ENCODE results near the gene PRPF31. TPM values are rescaled to one million over a fixed set of nuclear protein-coding genes. Genes with fewer than 3 reads are reported as not detected.
"Not testable (repeated sequence)": the region's sequence is repeated elsewhere in the genome, so short reads cannot be mapped to it uniquely, and the experiment has no call there.

Gene PRPF31, protein sequence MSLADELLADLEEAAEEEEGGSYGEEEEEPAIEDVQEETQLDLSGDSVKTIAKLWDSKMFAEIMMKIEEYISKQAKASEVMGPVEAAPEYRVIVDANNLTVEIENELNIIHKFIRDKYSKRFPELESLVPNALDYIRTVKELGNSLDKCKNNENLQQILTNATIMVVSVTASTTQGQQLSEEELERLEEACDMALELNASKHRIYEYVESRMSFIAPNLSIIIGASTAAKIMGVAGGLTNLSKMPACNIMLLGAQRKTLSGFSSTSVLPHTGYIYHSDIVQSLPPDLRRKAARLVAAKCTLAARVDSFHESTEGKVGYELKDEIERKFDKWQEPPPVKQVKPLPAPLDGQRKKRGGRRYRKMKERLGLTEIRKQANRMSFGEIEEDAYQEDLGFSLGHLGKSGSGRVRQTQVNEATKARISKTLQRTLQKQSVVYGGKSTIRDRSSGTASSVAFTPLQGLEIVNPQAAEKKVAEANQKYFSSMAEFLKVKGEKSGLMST
- total RNA-seq, result 27.2 TPM

DNA sequence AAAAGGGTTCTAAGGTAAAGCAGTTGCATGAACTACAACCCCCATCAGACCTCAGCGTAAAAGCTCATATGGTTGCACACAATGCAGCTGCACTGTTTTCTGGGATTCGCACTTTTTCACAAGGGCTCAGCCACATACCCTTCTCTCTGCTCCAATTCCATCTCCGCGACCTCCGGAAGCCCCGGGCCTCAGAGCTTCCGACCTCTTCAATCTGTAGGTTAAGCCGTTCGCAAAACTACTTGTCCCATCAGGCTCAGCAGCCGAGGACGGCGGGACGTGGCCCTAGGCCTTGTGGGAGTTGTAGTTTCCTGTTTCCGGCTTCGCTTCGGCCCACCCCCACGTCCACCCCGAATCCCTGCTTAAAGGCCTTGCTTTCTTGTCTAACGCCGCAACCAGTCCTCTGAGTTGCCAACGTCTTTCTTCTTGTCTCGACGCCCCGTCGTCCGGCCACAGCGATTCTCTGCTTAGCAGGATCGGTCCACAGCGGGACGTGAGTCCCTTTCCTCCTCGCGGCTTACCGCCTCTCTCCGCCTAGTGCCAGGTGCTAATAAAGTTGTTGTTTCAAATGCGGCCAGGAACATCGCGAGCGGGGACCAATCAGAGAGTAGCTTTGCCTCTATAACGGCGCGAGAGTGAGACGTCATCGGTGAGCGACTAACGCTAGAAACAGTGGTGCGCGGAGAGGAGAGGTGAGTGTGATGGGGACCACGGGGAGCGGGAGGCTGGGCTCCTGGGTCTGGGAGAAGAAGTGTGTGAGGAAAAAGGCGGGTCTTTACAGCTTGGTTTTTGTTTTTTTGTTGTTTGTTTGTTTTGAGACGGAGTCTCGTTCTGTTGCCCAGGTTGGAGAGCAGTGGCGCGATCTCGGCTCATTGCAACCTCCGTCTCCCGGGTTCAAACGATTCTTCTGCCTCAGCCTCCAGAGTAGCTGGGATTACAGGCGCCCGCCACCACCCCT, at the start of gene PRPF31, which contains the start of gene TFPT:
Gene PRPF31, plus strand, starts transcription at position 646 of the 955 bp plus-strand sequence. CDS start 2,525 bp downstream, outside the sequence.
Gene TFPT, minus strand, starts transcription at position 549 of the 955 bp plus-strand sequence. Its CDS starts 388 bp downstream, at position 161.
- peak; percentile 97 for DNase-seq

DNA sequence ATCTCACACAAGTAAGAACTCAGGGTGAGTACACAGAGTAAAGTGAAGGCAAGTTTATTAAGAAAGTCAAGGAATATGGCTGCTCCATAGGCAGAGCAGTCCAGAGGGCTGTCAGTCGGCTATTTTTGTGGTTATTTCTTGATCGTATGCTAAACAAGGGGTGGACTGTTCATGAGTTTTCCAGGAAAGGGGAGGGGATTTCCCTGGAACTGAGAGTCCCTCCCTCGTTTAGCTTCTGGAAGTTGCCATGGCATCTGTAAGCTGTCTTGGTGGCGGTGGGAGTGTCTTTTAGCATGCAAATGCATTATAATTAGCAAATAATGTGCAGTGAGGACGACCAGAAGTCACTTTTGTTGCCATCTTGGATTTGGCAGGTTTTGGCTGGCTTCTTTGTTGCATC, 46.1 kb upstream of the PRPF31 start:
- DNase-seq, result no peak

DNA sequence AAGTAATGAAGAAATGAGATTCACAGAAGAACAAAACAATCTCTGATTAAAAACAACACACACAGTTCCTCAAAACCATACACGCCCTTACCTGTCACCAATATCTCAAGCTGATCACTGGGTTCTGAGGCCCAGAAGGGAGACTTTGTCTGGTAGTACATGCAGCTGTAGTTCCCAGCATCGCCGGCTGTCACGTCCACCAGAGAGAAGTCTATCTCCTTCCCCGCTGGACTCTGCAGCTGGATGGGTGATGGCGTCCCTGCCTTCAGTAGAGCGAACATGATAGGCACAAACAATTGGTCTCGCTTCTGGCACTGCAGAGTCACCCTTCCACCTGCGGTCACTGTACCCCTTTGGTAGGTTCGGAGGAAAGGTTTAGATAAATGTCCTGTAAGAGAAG, 41.7 kb upstream of the PRPF31 start:
- no peak for DNase-seq

DNA sequence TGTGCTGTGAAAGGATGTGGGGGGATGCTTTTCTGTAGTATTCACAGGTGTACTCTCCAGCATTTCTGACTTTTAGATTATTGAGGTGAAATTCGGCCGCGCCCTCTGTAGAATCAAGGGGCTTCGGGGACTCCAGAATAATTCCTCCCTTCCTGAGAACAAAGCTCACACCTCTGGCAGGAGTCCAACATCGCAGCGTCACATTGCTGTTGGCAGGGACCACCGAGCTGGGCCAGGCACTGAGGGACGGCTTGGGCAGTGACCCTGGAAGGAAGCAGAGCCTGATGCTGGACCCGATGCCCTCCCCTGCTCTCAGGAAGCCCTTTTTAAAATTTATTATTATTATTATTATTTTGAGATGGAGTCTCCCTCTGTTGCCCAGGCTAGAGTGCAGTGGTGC, 40.7 kb upstream of the PRPF31 start:
- no peak for DNase-seq

DNA sequence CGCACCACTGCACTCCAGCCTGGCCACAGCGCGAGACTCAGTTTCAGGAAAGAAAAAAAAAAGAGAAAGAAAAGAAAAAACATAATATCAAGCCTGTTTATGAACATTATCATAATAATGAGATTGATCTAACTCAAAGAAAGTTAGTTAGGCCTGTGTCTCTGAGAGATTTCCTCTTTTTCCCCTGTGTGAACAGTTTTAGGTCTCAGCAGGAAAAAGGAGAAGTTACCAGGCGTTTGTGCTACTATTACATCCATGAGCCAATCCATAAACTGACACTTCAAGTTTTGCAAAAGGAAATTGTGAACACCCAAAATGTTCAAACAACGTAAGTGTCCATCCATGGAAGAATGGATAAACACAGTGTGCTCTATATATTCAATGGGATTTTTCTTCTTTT, 38.2 kb upstream of the PRPF31 start:
- no peak for DNase-seq

DNA sequence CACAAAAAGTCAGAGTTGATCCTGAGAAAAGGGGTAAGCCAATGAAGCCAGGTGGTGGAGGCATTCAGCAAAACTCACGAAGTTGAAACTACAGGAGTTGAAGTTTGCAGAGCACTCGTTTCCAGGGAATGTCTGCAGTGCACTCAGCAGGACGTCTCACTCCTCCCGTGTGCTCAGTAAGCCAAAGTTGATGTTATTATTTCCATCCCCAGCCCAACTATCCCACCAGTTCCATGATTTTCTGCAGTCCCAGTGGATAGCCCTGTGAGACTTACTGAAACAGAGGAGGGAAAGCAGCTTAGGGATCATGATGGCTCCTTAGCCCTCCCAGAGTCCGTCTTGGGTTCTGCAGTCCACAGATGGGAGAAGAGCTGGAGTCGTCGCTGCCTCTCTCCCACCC, 34.5 kb upstream of the PRPF31 start, which contains the start of gene TARM1:
Gene TARM1, minus strand, starts transcription at position 334 of the 400 bp plus-strand sequence. Its CDS starts 25 bp downstream, at position 309.
- no peak for DNase-seq

DNA sequence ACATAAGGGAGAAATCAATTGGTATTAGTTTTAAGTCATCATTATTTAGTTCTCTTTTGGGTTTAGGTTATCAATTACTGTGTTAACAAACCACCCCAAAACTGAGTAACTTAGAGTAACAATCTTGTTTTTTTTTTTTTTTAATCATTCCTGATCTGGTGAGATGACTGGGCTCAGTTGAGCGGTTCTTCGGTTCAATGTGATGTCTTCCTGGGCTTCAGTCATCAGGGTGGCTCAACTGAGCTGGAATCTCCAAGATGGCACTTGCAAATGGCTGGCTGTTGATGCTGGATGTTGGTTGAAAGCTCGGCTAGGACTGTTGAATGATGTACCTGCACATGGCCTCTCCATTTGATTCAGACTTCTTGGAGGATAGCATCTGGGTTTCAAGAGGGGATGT, 31.1 kb upstream of the PRPF31 start:
- no peak for DNase-seq

DNA sequence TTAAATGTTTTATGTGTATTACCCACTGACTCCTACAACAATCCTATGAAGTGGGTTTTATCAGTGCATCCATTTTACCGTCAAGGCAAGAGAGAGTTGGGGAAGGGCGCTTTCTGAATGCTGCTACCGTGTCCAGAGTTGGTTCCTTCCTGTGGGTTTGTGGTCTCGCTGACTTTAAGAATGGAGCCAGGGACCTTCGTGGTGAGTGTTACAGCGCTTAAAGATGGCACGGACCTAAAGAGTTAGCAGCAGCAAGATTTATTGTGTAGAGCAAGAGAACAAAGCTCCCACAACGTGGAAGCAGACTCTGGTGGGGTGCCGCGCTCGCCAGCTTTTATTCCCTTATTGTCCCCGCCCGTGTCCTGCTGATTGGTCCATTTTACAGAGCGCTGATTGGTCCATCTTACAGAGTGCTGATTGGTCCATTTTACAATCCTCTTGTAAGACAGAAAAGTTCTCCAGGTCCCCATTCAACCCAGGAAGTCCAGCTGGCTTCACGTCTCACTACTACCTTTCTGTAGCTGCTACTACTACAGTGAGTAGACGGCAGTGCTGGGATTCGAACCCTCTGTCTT, 21.0 kb upstream of the PRPF31 start:
- no peak for DNase-seq

DNA sequence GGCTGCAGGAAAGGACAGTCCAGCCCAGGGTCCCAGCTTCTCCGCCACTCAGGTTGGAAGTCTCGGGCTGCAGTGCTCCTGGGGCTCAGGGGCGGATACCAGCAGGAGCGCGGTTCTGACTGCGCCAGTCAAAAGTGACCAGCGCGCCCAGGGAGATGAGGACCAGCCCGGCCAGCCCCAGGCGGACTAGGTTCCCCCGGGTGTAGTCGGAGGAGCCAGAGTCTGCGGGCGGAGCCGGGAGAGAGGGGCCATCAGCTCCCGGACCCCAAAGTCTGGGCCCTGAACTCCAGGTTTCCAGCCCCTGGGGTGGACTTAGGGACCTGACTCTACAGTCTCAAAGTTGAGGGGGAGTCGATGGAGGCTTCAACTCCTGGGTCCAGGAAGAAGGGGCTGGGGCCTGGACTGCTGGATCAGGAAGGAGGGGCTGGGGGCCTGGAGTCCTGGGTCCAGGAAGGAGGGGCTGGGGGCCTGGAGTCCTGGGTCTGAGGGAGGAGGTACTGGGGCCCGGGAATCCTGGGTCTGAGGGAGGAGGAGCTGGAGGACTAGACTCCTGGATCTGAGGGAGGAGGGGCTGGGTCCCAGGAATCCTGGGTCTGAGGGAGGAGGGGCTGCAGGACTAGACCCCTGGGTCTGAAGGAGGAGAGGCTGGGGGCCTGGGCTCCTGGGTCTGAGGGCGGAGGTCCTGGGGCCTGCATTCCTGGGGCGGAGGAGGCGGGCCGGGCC, 20.3 kb upstream of the PRPF31 start:
- DNase-seq, result no peak

DNA sequence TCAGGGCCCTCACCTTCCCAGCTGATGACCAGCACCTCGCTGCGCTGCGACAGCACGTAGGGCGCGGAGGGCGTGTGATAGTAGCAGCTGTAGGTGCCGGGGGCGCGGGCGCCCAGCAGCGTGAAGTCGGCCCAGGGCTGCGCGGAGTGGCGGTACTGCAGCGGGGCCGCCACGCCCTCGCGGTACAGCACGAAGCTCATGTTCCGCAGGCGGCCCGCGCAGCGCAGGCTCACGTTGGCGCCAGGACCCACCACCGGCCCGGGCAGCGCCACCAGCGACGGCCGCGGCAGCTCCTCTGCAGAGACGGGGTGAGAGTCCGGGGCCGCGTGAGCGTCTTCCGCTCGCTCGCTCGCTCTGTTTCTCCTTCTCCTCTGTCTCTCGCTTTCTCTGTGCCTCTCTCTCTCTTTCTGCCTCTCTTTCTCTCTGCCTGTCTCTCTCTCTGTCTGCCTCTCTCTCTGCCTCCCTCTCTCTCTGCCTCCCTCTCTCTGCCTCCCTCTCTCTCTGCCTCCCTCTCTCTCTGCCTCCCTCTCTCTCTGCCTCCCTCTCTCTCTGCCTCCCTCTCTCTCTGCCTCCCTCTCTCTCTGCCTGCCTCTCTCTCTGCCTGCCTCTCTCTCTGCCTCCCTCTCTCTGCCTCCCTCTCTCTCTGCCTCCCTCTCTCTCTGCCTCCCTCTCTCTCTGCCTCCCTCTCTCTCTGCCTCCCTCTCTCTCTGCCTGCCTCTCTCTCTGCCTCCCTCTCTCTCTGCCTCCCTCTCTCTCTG, 19.5 kb upstream of the PRPF31 start:
- not testable (repeated sequence) for DNase-seq

DNA sequence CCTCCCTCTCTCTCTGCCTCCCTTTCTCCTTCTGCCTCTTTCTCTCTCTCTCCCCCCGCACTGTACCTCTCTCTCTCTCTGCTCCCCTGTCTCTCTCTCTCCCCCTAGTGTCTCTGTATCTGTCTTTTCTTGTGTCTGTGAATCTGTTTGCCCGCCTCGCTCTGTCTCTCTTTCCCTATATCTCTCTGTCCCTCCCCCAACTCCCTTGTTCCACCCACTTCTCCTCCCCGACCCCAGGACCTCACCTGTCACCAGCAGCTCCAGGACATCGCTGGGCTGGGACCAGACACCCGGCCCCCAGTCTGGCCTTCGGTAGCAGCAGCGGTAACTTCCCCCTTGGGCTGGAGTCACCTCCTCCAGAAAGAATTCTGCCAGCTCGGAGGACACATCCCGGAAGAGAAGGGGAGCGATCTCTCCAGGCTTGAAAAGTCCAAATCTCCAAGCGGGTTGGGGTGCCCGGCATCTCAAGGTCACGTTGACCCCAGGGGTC, 18.9 kb upstream of the PRPF31 start:
- no peak for DNase-seq

DNA sequence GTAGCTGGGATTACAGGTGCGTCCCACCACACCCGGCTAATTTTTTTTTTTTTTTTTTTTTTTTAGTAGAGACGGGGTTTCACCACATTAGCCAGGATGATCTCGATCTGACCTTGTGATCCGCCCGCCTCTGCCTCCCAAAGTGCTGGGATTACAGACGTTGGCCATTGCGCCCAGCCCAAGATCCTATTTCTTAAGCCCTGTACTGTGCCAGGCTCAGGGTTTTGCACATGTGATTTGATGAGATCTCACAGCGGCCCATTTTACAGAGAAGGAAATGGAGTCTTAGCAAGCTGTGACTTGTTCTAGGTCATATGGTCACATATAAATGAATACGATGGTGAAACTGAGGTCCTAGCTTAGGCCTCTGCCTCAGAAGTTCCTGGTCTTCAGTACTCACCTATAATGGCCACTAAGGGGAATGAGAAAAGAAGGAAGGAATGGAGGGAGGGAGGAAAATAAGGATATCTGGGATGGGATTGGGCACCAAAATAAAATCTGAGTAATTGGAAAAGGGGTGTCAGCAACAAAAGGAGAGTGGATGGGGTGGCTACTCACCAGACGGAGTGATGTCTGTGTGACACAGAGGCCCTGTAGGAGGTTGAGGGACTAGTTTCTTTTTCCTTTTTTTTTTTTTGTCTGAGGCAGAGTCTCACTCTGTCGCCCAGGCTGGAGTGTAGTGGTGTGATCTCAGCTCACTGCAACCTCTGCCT, 16.2 kb upstream of the PRPF31 start:
- DNase-seq, result no peak

DNA sequence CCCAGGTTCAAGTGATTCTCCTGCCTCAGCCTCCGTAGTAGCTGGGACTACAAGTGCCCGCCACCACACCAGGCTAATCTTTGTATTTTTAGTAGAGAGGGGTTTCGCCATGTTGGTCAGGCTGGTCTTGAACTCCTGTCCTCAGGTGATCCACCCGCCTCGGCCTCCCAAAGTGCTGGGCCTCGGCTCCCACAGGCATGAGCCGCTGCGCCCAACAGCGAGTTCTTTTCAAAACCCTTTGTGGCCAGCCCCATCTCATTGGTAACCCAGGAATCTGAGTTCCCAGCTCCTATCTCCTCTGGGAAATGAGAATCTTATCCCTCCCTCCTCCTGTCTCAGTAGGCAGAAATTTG, 15.7 kb upstream of the PRPF31 start:
- not testable (repeated sequence) for DNase-seq

DNA sequence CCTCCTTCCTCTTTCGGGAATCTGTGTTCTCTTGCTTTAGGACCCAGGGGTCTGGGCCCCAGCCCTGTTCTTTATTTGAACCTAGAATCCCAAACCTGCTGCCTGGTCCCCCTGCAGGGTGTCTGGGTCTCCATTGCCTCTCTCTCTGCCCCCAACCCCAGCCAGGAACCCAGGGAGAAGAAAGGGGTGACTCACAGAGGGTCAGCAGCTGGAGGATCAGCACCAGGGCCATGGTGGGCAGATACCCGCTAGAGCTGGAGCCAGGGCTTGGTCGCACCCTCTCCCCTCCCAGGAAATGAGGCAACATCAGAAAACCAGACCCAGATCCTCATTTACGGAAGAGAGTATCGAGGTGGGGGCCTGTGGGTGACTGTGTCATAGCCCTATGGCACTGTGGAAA, 15.0 kb upstream of the PRPF31 start, which contains the start of gene OSCAR:
Gene OSCAR, minus strand, starts transcription at position 243 of the 400 bp plus-strand sequence. Its CDS starts 11 bp downstream, at position 232.
- no peak for DNase-seq

DNA sequence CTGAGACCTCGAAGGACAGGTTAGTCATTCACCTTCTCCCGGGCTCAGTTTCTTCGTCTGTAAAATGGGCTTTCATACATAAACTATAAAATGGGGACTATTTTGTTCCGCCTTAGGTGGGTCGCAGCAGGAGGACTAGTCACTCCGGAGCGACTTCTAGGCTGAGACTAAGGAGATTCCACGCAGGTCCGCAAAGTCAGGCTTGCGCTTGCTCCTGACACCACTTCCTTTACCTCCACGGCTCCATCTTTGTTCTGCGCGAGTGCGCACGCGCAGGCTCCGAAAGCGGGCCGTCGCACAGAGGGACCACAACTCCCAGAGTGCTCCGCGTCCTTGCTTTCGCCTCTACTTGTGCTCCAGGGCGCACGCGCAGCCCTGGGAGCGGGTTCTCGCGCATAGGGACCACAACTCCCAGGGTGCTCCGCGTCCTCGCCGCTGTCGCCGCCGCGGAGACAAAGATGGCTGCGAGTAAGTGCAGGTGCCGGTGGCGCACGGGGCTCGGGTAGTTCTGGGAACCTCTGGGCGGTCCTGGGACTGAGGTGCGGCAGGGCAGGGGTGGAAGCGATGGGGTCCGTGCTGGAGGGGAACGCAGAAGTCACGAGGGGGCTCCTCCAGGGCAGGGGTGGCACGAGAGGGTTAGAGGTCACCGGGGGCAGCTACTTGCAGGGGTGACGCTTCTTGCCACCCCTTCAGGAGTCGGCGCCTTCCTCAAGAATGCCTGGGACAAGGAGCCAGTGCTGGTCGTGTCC, 13.0 kb upstream of the PRPF31 start, which contains the start of gene NDUFA3:
Gene NDUFA3, plus strand, starts transcription at position 435 of the 749 bp plus-strand sequence. Its CDS starts 24 bp downstream, at position 459.
- DNase-seq, result peak; percentile 96

DNA sequence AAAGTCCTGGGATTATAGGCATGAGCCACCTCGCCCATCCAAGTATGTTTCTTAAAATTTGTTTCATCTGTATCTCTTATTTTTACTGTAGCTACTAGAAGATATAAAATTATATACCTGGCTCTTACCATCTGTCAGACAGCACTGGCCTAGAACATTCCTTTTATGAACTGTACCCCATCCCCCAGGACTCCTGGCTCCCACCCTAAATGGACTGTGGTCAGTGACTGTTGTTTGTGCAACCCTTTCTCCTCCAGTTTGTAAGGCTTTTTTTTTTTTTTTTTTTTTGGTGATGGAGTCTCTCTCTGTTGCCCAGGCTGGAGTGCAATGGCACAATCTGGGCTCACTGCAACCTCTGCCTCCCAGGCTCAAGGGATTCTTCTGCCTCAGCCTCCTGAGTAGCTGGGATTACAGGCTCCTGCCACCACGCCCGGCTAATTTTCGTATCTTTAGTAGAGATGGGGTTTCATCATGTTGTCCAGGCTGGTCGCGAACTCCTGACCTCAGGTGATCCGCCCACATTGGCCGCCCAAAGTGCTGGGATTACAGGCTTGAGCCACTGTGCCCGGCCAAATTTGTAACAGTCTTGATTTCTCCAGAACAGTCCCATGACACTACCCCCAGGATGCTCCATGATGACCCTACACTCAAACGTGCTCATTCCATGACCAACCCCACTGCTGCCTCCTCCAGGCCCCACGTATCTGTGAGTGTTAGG, 10.4 kb upstream of the PRPF31 start:
- DNase-seq, result no peak

DNA sequence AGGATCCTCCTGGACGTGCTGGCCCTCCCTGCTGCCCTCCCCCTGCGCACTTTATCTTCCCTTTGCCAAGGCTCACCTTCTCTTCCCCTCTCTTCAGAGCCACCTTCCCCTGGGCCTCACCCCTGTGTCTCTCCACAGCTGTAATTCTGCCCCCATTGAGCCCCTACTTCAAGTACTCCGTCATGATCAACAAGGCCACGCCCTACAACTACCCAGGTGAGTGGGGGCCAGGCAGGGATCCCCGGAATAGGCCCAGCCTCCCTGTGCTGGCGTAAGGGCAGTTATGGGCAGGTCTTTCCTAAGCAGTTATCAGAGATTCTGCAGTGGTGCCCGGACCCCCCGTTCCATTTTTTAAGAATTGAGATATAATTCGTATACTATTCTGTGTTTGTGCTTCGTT, 9.8 kb upstream of the PRPF31 start:
- no peak for DNase-seq

DNA sequence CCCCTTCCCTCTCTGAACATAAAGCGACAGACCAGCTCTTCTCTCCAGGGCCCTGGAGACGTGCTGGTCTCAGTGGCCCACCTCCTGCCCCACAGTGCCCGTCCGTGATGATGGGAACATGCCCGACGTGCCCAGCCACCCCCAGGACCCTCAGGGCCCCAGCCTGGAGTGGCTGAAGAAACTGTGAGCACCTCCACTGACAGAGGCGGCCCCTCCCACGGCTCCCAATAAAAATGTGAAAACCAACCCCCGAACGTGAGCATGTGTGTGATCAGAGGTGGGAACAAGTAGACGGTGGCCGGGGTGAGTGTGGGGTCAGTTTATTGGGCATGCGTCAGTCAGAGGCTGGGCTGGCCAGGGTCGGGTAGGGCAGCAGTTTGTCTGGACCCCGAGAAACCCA, 8.8 kb upstream of the PRPF31 start:
- no peak for DNase-seq

All from skin of body (tissue), 2 donors.